BJ (cell line): Measurements from ENCODE around the gene SEZ6L. TPM values are rescaled to one million over a fixed set of nuclear protein-coding genes. Genes with fewer than 3 reads are reported as not detected.

Source experiments
- CTCF ChIA-PET: fragments of 350-600 bp; formaldehyde crosslinking; extraction: SDS; loops from one replicate; lab custom pipeline; 2021; ENCODE audit warnings: antibody characterized with exemption, inconsistent platforms; lab: Yijun Ruan, JAX
- POLR2A ChIA-PET: fragments of 300-600 bp; sonication (Branson Sonifier 250); formaldehyde crosslinking; extraction: SDS; loops from one replicate; lab custom pipeline; 2021; ENCODE audit warnings: antibody characterized with exemption; lab: Charles Lee
- DNase-seq: peaks from one replicate; pipeline ENCODE4 v3.0.0-alpha.2; 2011; ENCODE audit warnings: low read depth
- H3K27me3 ChIP-seq: 2 replicates; pipeline ENCODE4 v1.6.0; 2011; ENCODE audit warnings: low read length; ENCODE audit not compliant: control insufficient read depth, insufficient read depth
- H3K36me3 ChIP-seq: 2 replicates; pipeline ENCODE4 v1.5.1; 2011; ENCODE audit warnings: low read length; ENCODE audit not compliant: control insufficient read depth, insufficient read depth
- H3K4me3 ChIP-seq: 2 replicates; pipeline ENCODE4 v1.5.1; 2011; ENCODE audit warnings: low read depth, mild to moderate bottlenecking, control low read depth, low read length
- polyA plus RNA-seq: library from polyadenylated mRNA; depleted of rRNA; stranded (reverse); fragments of >200 nt; gene quantifications from 2 replicates; pipeline ENCODE4 v1.2.3, GENCODE V29; 2011
- TF ChIP-seq, protein P1 (sequence below): IDR thresholded peaks from 2 replicates; pipeline ENCODE4 v1.5.1; 2011; ENCODE audit warnings: low read depth, mild to moderate bottlenecking, control low read depth, inconsistent platforms, low read length, moderate library complexity; ENCODE audit not compliant: insufficient read depth

The SEZ6L gene
- polyA plus RNA-seq, 1 experiment, result 0.04 TPM

DNA sequence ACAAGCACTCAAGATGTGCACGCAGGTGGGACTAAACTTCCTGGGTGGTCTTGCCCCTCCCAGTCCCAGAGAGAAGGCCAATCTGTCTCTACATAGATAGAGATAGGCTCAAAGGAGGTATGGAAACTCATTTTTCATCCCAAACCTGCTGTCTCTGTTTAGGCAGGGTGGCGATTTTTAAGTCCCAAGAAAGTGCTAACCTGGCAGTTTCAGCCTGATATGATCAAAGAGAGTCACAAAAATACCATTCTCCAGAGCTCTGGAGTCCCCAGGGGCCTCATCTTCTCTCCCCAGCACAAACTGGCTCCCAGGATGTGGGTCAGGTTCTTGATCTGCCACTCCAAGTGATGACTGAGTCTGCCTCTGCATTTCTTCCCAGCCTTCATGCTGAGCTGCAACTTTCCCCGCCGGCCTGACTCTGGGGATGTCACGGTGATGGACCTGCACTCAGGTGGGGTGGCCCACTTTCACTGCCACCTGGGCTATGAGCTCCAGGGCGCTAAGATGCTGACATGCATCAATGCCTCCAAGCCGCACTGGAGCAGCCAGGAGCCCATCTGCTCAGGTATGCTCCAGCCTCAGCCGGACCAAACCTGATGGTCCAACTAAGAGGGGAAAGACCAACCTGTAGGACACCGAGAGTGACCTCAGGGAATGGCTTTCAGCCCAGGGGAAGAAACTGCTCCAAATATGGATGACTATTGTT is 129.5 kb downstream of the SEZ6L start:
- Histone ChIP-seq H3K36me3 (no peaks in the 10 kb centered on the region), H3K27me3 (peaks cover 4% of the 10 kb centered on the region), H3K4me3 (no peak overlapping the region)
- DNase-seq, result no peak
- CTCF ChIA-PET, result no interaction called here
- POLR2A ChIA-PET, result no interaction called here
- TF ChIP-seq, protein P1, sequence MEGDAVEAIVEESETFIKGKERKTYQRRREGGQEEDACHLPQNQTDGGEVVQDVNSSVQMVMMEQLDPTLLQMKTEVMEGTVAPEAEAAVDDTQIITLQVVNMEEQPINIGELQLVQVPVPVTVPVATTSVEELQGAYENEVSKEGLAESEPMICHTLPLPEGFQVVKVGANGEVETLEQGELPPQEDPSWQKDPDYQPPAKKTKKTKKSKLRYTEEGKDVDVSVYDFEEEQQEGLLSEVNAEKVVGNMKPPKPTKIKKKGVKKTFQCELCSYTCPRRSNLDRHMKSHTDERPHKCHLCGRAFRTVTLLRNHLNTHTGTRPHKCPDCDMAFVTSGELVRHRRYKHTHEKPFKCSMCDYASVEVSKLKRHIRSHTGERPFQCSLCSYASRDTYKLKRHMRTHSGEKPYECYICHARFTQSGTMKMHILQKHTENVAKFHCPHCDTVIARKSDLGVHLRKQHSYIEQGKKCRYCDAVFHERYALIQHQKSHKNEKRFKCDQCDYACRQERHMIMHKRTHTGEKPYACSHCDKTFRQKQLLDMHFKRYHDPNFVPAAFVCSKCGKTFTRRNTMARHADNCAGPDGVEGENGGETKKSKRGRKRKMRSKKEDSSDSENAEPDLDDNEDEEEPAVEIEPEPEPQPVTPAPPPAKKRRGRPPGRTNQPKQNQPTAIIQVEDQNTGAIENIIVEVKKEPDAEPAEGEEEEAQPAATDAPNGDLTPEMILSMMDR, result no peak

DNA sequence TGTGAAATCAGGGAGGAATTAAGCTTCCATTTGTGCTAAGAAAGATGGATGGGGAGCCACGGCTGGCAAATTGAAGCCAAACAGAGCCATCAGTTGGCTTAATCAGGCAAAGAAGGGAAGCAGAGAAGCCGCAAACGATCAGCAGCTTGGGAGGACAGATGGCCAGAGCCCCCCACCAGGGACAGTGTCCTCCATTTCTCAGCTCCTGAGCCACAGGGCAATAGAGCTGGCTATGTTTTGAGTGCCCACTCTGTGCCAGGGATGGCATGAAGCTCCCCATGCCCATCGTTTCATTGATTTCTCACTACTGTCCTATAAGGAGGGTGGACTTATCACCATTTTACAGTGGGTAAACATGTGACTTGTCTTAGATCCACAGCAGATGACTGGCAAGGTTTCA is 133.5 kb downstream of the SEZ6L start:
- no peaks in the 10 kb centered on the region for H3K36me3 ChIP-seq
- ChIA-PET POLR2A (no interaction called here), CTCF (interaction anchor here (0.6 to 2.1 kb wide), 6 partner anchors 9 to 426 kb away, joined by 3 to 7 read pairs (median 4); no protein-coding TSS in a partner anchor)
- H3K4me3 ChIP-seq, result no peak overlapping the region
- TF ChIP-seq, protein P1, result no peak
- peaks cover 12% of the 10 kb centered on the region for H3K27me3 ChIP-seq
- no peak for DNase-seq

DNA sequence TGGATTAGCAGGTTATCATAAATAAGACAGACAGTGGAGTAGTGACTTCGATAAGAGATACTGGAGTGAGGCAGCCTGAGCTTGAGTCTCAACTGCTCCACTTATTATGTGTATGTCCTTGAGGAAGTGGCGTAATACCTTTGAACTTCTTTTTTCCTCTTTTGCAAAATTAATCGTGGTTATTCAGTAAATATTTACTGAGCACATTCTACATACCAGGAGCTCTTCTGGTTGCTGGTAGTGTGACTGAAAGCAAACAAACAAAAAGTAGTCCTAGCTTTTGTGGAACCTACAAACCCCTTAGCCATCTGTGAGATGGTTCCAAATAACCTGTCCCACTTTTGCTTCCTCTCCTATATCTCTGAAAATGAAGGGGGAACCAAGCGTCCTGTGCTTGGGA is 134.2 kb downstream of the SEZ6L start:
- DNase-seq, result no peak
- H3K27me3 ChIP-seq, result peaks cover 12% of the 10 kb centered on the region
- TF ChIP-seq, protein P1, result no peak
- ChIA-PET POLR2A (no interaction called here), CTCF (interaction anchor here (0.6 to 2.1 kb wide), 4 partner anchors 10 to 1419 kb away, joined by 3 to 7 read pairs (median 4); no protein-coding TSS in a partner anchor)
- H3K36me3 ChIP-seq, result no peaks in the 10 kb centered on the region
- no peak overlapping the region for H3K4me3 ChIP-seq

DNA sequence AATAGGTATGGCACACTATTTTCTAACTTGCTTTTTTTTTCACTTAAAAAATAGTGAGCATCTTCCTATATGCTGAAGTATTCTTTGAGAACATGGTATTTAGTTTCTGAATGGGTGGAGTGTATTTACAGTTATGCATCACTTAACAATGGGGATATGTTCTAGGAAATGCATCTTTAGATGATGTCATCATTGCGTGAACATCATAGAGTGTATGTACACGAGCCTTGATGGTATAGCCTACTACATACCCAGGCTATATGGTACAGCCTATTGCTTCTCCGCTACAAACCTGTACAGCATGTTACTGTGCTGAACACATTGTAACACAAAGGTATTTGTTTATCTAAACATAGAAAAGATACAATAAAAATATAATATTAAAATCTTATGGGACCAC is 135.5 kb downstream of the SEZ6L start:
- no peaks in the 10 kb centered on the region for H3K36me3 ChIP-seq
- TF ChIP-seq, protein P1, result no peak
- ChIA-PET CTCF (interaction anchor here (0.6 kb wide), 1 partner anchor 35 kb away, joined by 3 read pairs; no protein-coding TSS in a partner anchor), POLR2A (no interaction called here)
- DNase-seq, result no peak
- H3K27me3 ChIP-seq, result peaks cover 12% of the 10 kb centered on the region
- no peak overlapping the region for H3K4me3 ChIP-seq

DNA sequence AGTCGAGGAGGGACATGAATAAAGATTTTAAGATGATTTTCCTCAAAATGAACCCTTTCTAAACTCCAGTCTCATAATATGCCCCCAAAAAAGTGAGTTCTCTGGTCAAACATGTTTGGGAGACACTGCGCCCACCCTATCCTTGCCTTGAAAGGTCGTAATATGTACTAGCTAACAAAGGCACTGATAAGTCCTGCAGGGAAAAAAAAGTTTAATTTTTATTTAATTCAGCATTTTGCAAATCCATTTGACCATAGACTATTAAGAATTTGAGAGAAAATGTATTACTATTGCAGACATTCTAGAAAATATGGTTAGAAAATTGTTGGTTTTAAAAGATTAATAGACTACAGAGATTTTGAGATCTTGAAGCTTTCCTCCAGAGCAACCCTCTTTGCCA is 139.2 kb downstream of the SEZ6L start:
- CTCF ChIA-PET, result interaction anchor here (0.6 to 3.2 kb wide), 2 partner anchors 11 to 58 kb away, joined by 5 to 12 read pairs; no protein-coding TSS in a partner anchor
- TF ChIP-seq, protein P1, result no peak
- Histone ChIP-seq H3K27me3 (peaks cover 11% of the 10 kb centered on the region), H3K4me3 (no peak overlapping the region), H3K36me3 (no peaks in the 10 kb centered on the region)
- POLR2A ChIA-PET, result no interaction called here
- no peak for DNase-seq
